HFFc6 (cell line): ENCODE measurements around the gene BOLA2B. TPM values are rescaled to one million over a fixed set of nuclear protein-coding genes. Genes with fewer than 3 reads are reported as not detected.

Source experiments
- DNase-seq: peaks from one replicate; pipeline ENCODE4 v3.0.0-alpha.2; 2018
- H3K27ac Mint-ChIP-seq: 2 replicates; pipeline ENCODE4 v1.8.0; 2020; ENCODE audit warnings: mild to moderate bottlenecking, mixed read lengths
- H3K27me3 Mint-ChIP-seq: 2 replicates; pipeline ENCODE4 v1.8.0; 2021; ENCODE audit warnings: mild to moderate bottlenecking, moderate library complexity, mixed read lengths; ENCODE audit not compliant: insufficient read depth
- H3K36me3 Mint-ChIP-seq: 2 replicates; pipeline ENCODE4 v1.8.0; 2021; ENCODE audit warnings: low read depth, mixed read lengths
- H3K4me1 Mint-ChIP-seq: 2 replicates; pipeline ENCODE4 v1.8.0; 2020; ENCODE audit warnings: low read depth, mixed read lengths
- H3K4me3 Mint-ChIP-seq: 2 replicates; pipeline ENCODE4 v1.8.0; 2020; ENCODE audit warnings: mild to moderate bottlenecking, moderate library complexity, mixed read lengths
- H3K9me3 Mint-ChIP-seq: 2 replicates; pipeline ENCODE4 v1.8.0; 2020; ENCODE audit warnings: mild to moderate bottlenecking, mixed read lengths
- total RNA-seq, 6 experiments: library from RNA; stranded (reverse); fragmentation: NEBNext Ultra II Directional; extraction: Animal tissue kit (Norgen Biotek cat#: 25700); gene quantifications; 2 replicates in 1 of 6; 3 replicates in 5 of 6; pipeline ENCODE4 v1.2.3, GENCODE V29; 2021
- TF ChIP-seq, protein P1 (sequence below): fragments of 200-600 bp; sonication (generic); IDR thresholded peaks from 2 replicates; pipeline ENCODE4 v1.5.0; 2021; ENCODE audit warnings: antibody characterized with exemption, mild to moderate bottlenecking

BOLA2B gene
- total RNA-seq, 6 experiments from 2014 or later, result 113 to 142 (median 131) TPM

DNA sequence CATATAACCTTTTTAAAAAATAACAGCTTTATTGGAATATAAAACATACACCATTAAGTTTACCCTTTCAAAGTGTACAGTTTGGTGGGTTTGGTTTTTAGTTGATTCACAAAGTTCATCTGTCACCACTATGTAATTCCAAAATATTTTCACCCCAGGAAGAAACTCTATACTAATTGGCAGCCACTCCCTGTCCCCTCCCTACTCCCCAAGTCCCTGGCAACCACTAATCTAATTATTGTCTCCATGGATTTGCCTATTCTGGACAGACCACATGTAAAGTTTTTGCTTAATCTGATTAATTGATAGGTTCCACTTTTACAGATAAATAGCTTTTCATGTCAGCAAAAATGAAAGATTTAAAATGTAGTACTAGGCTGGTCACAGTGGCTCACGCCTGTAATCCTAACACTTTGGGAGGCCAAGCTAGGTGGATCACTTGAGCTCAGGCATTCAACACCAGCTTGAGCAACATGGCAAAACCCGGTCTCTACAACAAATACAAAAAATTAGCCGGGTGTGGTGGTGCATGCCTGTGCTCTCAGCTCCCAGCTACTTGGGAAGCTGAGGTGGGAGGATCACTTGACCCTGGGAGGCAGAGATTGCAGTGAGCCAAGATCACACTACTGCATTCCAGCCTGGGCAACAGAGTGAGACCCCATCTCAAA, 45.5 kb downstream of the BOLA2B start:
- Mint-ChIP-seq H3K4me1 (no peaks in the 10 kb centered on the region), H3K27ac (no peak overlapping the region), H3K9me3 (peaks cover 29% of the 10 kb centered on the region), H3K36me3 (peaks cover 15% of the 10 kb centered on the region), H3K27me3 (peaks cover 12% of the 10 kb centered on the region), H3K4me3 (no peak overlapping the region)
- no peak for DNase-seq
- TF ChIP-seq, protein P1, sequence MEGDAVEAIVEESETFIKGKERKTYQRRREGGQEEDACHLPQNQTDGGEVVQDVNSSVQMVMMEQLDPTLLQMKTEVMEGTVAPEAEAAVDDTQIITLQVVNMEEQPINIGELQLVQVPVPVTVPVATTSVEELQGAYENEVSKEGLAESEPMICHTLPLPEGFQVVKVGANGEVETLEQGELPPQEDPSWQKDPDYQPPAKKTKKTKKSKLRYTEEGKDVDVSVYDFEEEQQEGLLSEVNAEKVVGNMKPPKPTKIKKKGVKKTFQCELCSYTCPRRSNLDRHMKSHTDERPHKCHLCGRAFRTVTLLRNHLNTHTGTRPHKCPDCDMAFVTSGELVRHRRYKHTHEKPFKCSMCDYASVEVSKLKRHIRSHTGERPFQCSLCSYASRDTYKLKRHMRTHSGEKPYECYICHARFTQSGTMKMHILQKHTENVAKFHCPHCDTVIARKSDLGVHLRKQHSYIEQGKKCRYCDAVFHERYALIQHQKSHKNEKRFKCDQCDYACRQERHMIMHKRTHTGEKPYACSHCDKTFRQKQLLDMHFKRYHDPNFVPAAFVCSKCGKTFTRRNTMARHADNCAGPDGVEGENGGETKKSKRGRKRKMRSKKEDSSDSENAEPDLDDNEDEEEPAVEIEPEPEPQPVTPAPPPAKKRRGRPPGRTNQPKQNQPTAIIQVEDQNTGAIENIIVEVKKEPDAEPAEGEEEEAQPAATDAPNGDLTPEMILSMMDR, result no peak

DNA sequence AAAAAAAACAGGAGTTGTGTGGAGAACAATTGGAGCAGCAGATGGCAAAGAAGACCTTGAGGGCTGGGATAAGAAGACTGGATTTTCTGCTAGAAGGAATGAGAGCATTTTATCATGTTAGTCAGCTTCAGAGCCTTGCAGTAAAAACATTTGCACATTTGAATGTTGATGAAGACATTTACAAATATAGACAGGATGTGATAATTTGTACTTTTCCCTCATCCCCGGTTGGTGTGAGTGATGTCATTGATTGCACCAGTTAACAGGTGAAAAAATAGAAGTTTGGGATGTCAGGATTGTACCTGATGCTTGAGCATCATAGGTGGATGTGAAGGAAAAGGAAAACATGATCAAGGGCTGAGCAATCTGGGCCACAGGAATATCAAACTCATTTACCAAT, 47.8 kb downstream of the BOLA2B start:
- TF ChIP-seq, protein P1, result no peak
- Mint-ChIP-seq H3K27me3 (peaks cover 10% of the 10 kb centered on the region), H3K36me3 (peaks cover 15% of the 10 kb centered on the region), H3K4me1 (no peaks in the 10 kb centered on the region), H3K4me3 (no peak overlapping the region), H3K9me3 (peaks cover 23% of the 10 kb centered on the region), H3K27ac (no peak overlapping the region)
- DNase-seq, result no peak

DNA sequence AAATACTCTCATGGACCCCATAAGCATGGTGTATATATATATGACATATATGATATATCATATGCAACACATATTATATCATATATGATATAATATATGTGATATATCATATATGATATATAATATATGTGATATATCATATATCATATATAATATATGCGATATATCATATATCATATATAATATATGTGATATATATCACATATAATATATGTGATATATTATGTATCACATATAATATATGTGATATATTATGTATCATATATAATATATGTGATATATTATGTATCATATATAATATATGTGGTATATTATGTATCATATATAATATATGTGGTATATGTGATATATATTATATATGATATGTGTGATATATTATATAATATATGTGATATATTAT, 48.5 kb downstream of the BOLA2B start:
- H3K36me3 Mint-ChIP-seq, result peaks cover 15% of the 10 kb centered on the region
- TF ChIP-seq, protein P1, result no peak
- peaks cover 16% of the 10 kb centered on the region for H3K9me3 Mint-ChIP-seq
- H3K27ac Mint-ChIP-seq, result no peak overlapping the region
- H3K4me1 Mint-ChIP-seq, result no peaks in the 10 kb centered on the region
- no peak for DNase-seq
- peaks cover 13% of the 10 kb centered on the region for H3K27me3 Mint-ChIP-seq
- H3K4me3 Mint-ChIP-seq, result no peak overlapping the region

DNA sequence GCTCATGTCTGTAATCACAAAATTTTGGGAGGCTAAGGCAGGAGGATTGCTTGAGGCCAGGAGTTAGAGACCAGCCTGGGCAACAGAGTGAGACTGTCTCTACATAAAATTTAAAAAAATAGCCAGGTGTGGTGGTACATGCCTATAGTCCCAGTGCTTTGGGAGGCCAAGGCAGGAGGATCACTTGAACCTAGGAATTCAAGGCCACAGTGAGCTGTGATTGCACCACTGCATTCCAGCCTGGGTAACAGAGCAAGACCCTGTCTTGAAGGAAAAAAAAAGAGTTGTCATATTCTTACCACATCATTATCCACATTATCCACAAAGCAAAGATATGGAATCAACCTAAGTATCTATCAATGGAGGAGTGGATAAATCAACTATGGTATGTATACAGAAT, 49.4 kb downstream of the BOLA2B start:
- Mint-ChIP-seq H3K9me3 (peaks cover 7% of the 10 kb centered on the region), H3K27ac (no peak overlapping the region), H3K4me3 (no peak overlapping the region), H3K4me1 (no peaks in the 10 kb centered on the region), H3K36me3 (peaks cover 7% of the 10 kb centered on the region; the same call in 1 of the 2 replicates), H3K27me3 (peaks cover 15% of the 10 kb centered on the region)
- TF ChIP-seq, protein P1, result no peak
- no peak for DNase-seq

DNA sequence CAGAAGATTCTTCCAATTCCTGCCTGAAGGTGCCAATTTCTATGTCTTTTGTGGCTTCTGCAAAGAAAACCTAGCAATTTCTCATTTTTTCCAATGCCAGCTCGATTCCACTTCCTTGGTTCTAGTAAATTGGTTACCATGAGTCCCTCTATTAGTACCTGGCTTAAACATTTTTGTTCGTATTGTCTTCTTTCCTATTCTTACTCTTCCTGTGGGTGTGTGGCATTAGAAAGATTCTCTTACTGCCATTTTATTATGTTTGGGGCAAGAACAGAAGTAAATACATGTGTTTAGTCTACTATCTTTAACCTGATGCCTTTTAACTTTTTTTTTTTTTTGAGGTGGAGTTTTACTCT, 50.1 kb downstream of the BOLA2B start:
- Mint-ChIP-seq H3K27ac (no peak overlapping the region), H3K4me1 (no peaks in the 10 kb centered on the region)

More for the DNA sequence above, 50.1 kb downstream of the BOLA2B start:
- H3K9me3 Mint-ChIP-seq, result no peaks in the 10 kb centered on the region; the same call in none of the 2 replicates
- peaks cover 14% of the 10 kb centered on the region for H3K27me3 Mint-ChIP-seq
- no peak overlapping the region for H3K4me3 Mint-ChIP-seq
- DNase-seq, result no peak
- TF ChIP-seq, protein P1, result no peak; the same call in 1 of the 2 replicates
- 0 out of 2 replicates have a peak, but pooled peaks cover under 1% of the 10 kb centered on the region for H3K36me3 Mint-ChIP-seq

Other genes starting within 250 kb of the BOLA2B start
- gene TMEM219, start 231.6 kb downstream of the BOLA2B start, total RNA-seq, result 100 to 1,000 TPM; 105 to 122 (median 110) TPM
- gene TAOK2, start 219.8 kb downstream of the BOLA2B start, total RNA-seq, result 10 to 100 TPM; 50.4 to 56.9 (median 53.0) TPM
- 10 to 100 TPM in 5 of 6 experiments, 1 to 10 TPM in 1; 9.8 to 14.4 (median 13.4) TPM for gene HIRIP3, start 198.0 kb downstream of the BOLA2B start, total RNA-seq
- gene INO80E, start 197.4 kb downstream of the BOLA2B start, total RNA-seq, result 10 to 100 TPM; 61.0 to 77.4 (median 73.8) TPM
- gene DOC2A, start 182.6 kb downstream of the BOLA2B start, total RNA-seq, result under 1 TPM in 2 of 6 experiments, not detected in 4; 0.19 to 0.30 TPM
- gene C16orf92, start 170.5 kb downstream of the BOLA2B start, total RNA-seq, result not detected
- gene TLCD3B, start 162.4 kb downstream of the BOLA2B start, total RNA-seq, result under 1 TPM in 4 of 6 experiments, not detected in 2; 0.28 to 0.39 (median 0.33) TPM
- 1,000 to 10,000 TPM; 1,621 to 1,937 (median 1,752) TPM for gene ALDOA, start 127.9 kb downstream of the BOLA2B start, total RNA-seq
- 100 to 1,000 TPM; 111 to 135 (median 123) TPM for gene PPP4C, start 117.7 kb downstream of the BOLA2B start, total RNA-seq
- gene TBX6, start 101.7 kb downstream of the BOLA2B start, total RNA-seq, result under 1 TPM; 0.16 to 0.33 (median 0.26) TPM
- gene YPEL3, start 97.5 kb downstream of the BOLA2B start, total RNA-seq, result 10 to 100 TPM; 17.2 to 28.4 (median 19.1) TPM
- gene GDPD3, start 80.1 kb downstream of the BOLA2B start, total RNA-seq, result 1 to 10 TPM; 1.5 to 3.0 (median 2.3) TPM
- gene MAPK3, start 70.4 kb downstream of the BOLA2B start, total RNA-seq, result 10 to 100 TPM; 58.5 to 89.3 (median 80.4) TPM
- 1 to 10 TPM; 2.9 to 4.2 (median 3.7) TPM for gene CORO1A, start 10.1 kb downstream of the BOLA2B start, total RNA-seq
- 10 to 100 TPM; 13.2 to 23.3 (median 20.7) TPM for gene SLX1A, start 209 bp upstream of the BOLA2B start, total RNA-seq
- 1 to 10 TPM; 3.4 to 8.9 (median 4.1) TPM for gene SULT1A3, start 5.6 kb upstream of the BOLA2B start, total RNA-seq
- 1 to 10 TPM in 5 of 6 experiments, under 1 TPM in 1; 0.91 to 7.5 (median 4.0) TPM for gene NPIPB13, start 54.8 kb upstream of the BOLA2B start, total RNA-seq
- gene CD2BP2, start 161.6 kb upstream of the BOLA2B start, total RNA-seq, result 10 to 100 TPM; 76.2 to 91.0 (median 80.4) TPM
- 10 to 100 TPM; 44.6 to 51.6 (median 46.3) TPM for gene TBC1D10B, start 176.8 kb upstream of the BOLA2B start, total RNA-seq
- gene MYL11, start 181.1 kb upstream of the BOLA2B start, total RNA-seq, result 1 to 10 TPM in 1 of 6 experiments, under 1 TPM in 2, not detected in 3; 0.77 to 1.2 (median 0.82) TPM
- gene SEPTIN1, start 188.9 kb upstream of the BOLA2B start, total RNA-seq, result 1 to 10 TPM; 1.5 to 2.8 (median 1.8) TPM
- 1 to 10 TPM; 5.3 to 7.9 (median 6.1) TPM for gene ZNF48, start 201.8 kb upstream of the BOLA2B start, total RNA-seq
- 10 to 100 TPM; 15.8 to 19.1 (median 16.8) TPM for gene ZNF771, start 213.9 kb upstream of the BOLA2B start, total RNA-seq
- gene DCTPP1, start 236.4 kb upstream of the BOLA2B start, total RNA-seq, result 10 to 100 TPM; 24.9 to 37.9 (median 28.5) TPM